Spleen (tissue), 11 donors: ENCODE data around the gene LAYN. TPM values are rescaled to one million over a fixed set of nuclear protein-coding genes. Genes with fewer than 3 reads are reported as not detected.

Source experiments
- DNase-seq: peaks from one replicate; pipeline ENCODE4 v3.0.0-alpha.2; 2020
- H3K27ac ChIP-seq, 8 donors: fragments of 200-600 bp; sonication (generic) in 7 of 8; 1 replicate in 4 of 8; 2 replicates in 4 of 8; pipeline versions ENCODE4 v1.5.0 to v1.8.0; 2016 to 2021; ENCODE audit warnings: inconsistent platforms in 4 of 8, mild to moderate bottlenecking in 4 of 8, moderate library complexity in 1 of 8
- H3K27me3 ChIP-seq, 7 donors: fragments of 200-600 bp; sonication (generic) in 6 of 7; replicated peaks in 1 of 7; 1 replicate in 4 of 7; 2 replicates in 3 of 7; pipeline versions ENCODE4 v1.5.0 to v1.8.0; 2016 to 2021; ENCODE audit warnings: inconsistent platforms in 3 of 7, mild to moderate bottlenecking in 1 of 7
- H3K36me3 ChIP-seq, 6 donors: fragments of 200-600 bp; sonication (generic) in 5 of 6; 1 replicate in 4 of 6; 2 replicates in 2 of 6; pipeline versions ENCODE4 v1.5.0 to v1.8.0; 2016 to 2021; ENCODE audit warnings: inconsistent platforms in 2 of 6
- H3K4me1 ChIP-seq, 6 donors: fragments of 200-600 bp; sonication (generic) in 5 of 6; 1 replicate in 3 of 6; 2 replicates in 3 of 6; pipeline versions ENCODE4 v1.5.0 to v1.8.0; 2016 to 2021; ENCODE audit warnings: inconsistent platforms in 3 of 6
- H3K4me3 ChIP-seq, 8 donors: fragments of 200-600 bp; sonication (generic) in 7 of 8; 1 replicate in 4 of 8; 2 replicates in 4 of 8; pipeline versions ENCODE4 v1.5.0 to v1.8.0; 2016 to 2021; ENCODE audit warnings: inconsistent platforms in 4 of 8, mild to moderate bottlenecking in 4 of 8, moderate library complexity in 2 of 8
- H3K9me3 ChIP-seq, 8 donors: fragments of 200-600 bp; sonication (generic) in 7 of 8; 1 replicate in 4 of 8; 2 replicates in 4 of 8; pipeline versions ENCODE4 v1.5.0 to v1.8.0; 2016 to 2021; ENCODE audit warnings: inconsistent platforms in 4 of 8
- CTCF ChIP-seq, 11 experiments: fragments of 200-600 bp in 7 of 11; fragments of 450-650 bp in 4 of 11; sonication (generic) in 4 of 11; IDR thresholded peaks in 8 of 11; conservative IDR thresholded peaks in 3 of 11; 1 replicate in 7 of 11; 2 replicates in 4 of 11; pipeline versions ENCODE4 v1.4.0 to v1.8.0; 2016 to 2021; ENCODE audit warnings: antibody characterized with exemption in 11 of 11, inconsistent platforms in 4 of 11, mild to moderate bottlenecking in 1 of 11
- POLR2A ChIP-seq, 3 donors: fragments of 450-650 bp; IDR thresholded peaks; one replicate each; pipeline ENCODE4 v1.5.1; 2017; ENCODE audit warnings: antibody characterized with exemption in 3 of 3, mild to moderate bottlenecking in 1 of 3
- POLR2AphosphoS5 ChIP-seq, 3 donors: sonication (generic); formaldehyde crosslinking; IDR thresholded peaks; one replicate each; pipeline ENCODE4 v1.5.1; 2017; ENCODE audit warnings: antibody characterized with exemption in 3 of 3
- WGBS, 5 donors: extraction: QIAGEN DNeasy Blood & Tissue Kit in 3 of 5; methylation state at CpG; one replicate each; pipeline versions ENCODE4 v1.1.5 to v1.1.7; 2013 to 2018; 5-methylcytosine and 5-hydroxymethylcytosine counted together
- intact Hi-C: fragments of 100-400 bp; cut with DNase I; formaldehyde crosslinking; loops from one replicate; pipeline ENCODE4 v1.15.0; 2023; ENCODE audit warnings: low total_unique reads
- polyA plus RNA-seq, 3 donors: library from polyadenylated mRNA; stranded (reverse); fragments of 200-250 nt; gene quantifications; one replicate each; pipeline ENCODE4 v1.2.1, GENCODE V29; 2013
- total RNA-seq, 7 donors: library from RNA; depleted of rRNA in 3 of 7; stranded (reverse); fragments of >200 nt in 3 of 7; fragmentation: NEBNext Ultra II Directional in 4 of 7; extraction: Animal tissue kit (Norgen Biotek cat#: 25700) in 4 of 7; gene quantifications; one replicate each; pipeline versions ENCODE4 v1.1.0 to v1.2.1, GENCODE V29; 2016 to 2021
- donor health status: healthy with polysubstance abuse.
- donor health status: DM: no; HTN: no; CAD: no; lungs with moderate emphysema.
- donor health status: DM: no; HTN: no; CAD: no.
- donor health status: Bipolar disorder and iron deficiency.
- donor health status: healthy.
- donor health status: DM: no; HTN: no; CAD: no.
- donor health status: DM: yes; HTN: yes; CAD: no.

The LAYN gene
- total and polyA plus RNA-seq, 10 donors: 3.1 to 14.7 (median 10.0) TPM

DNA sequence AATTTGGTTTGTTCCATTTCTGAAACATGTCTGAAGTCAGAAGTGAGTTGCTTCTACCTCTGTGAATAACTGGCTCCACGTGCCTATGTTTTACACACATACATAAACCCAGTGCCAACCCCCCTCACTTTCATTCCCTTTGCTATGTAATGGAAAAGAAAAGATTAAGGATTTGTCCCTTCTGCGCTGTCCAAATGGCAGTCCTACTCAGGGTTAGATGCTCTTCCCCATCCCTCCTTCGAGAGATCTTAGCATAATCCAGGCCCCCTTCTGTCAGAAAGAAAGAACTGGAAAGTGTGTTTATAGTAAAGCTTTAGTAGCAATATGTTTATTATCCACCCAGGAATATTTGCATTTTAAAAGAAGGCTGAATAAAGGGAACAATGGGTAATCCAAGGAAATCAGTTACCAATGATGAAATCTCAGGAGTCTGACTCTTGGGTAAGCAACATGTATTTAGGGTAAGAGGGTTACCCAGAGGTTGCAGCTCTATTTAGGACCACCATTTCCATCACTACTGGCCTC, 3.1 kb upstream of the LAYN start:
- Histone ChIP-seq H3K36me3 (no peaks in the 10 kb centered on the region), H3K27ac (no peak overlapping the region), H3K27me3 (peaks cover 0 to 56% (median 22%) of the 10 kb centered on the region in 7 donors), H3K4me3 (no peak overlapping the region), H3K4me1 (peaks cover 0 to 33% (median 28%) of the 10 kb centered on the region in 6 donors), H3K9me3 (no peaks in the 10 kb centered on the region)
- intact Hi-C loops: no loop called here
- 79 to 92% (median 85%) methylated on average over 3 of the region's 3 CpGs for whole genome bisulfite sequencing, 5 donors
- TF ChIP-seq POLR2A (IDR thresholded peaks at IDR 0.05) (no peak), CTCF (IDR thresholded peaks at IDR 0.05 in 8 of 11, conservative IDR thresholded peaks at IDR 0.05 in 3 of 11) (no peak), POLR2AphosphoS5 (IDR thresholded peaks at IDR 0.05) (no peak)
- DNase-seq: no peak

DNA sequence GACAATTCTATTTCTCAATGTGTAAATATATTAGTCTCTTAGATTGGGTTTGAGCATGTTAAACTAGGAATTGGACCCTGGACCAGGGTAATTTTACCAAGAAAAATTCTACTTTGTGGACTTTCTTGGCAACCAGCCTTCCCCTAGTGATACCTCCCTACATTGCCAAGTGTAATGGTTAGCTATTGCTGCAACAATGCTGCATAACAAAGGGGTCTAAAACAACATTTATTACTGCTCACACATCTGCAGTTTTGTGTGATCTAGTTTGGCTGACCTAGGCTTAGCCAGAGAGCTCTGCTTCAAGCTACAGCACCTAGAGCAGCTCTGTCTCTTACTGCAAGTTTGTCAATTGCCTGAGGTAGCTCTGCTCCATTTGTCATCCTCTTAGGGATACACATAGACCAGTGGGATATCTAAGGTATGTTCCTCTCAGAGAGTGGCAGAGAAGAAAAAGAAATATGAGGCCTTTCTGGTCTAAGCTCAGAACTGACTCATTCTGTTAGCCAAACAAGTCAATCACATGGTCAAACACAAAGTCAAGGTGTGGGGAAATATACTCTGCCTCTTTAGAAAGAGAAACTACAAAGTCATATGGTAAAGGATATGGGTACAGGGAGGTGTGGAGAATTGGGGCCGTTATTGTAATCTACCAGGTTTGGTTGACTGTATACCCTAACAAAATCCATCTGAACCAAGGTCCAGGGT, 2.0 kb upstream of the LAYN start:
- Histone ChIP-seq H3K36me3 (no peaks in the 10 kb centered on the region), H3K9me3 (no peaks in the 10 kb centered on the region), H3K27ac (no peak overlapping the region), H3K4me3 (no peak overlapping the region), H3K27me3 (peaks cover 0 to 65% (median 22%) of the 10 kb centered on the region in 7 donors), H3K4me1 (peaks cover 0 to 39% (median 28%) of the 10 kb centered on the region in 6 donors)
- intact Hi-C loops: no loop called here
- 68 to 88% (median 79%) methylated on average over 1 of the region's 1 CpG for WGBS, 5 donors
- TF ChIP-seq POLR2A (IDR thresholded peaks at IDR 0.05): no peak
- no peak for TF ChIP-seq POLR2AphosphoS5 (IDR thresholded peaks at IDR 0.05)
- TF ChIP-seq CTCF (IDR thresholded peaks at IDR 0.05 in 8 of 11, conservative IDR thresholded peaks at IDR 0.05 in 3 of 11): no peak
- DNase-seq: no peak

DNA sequence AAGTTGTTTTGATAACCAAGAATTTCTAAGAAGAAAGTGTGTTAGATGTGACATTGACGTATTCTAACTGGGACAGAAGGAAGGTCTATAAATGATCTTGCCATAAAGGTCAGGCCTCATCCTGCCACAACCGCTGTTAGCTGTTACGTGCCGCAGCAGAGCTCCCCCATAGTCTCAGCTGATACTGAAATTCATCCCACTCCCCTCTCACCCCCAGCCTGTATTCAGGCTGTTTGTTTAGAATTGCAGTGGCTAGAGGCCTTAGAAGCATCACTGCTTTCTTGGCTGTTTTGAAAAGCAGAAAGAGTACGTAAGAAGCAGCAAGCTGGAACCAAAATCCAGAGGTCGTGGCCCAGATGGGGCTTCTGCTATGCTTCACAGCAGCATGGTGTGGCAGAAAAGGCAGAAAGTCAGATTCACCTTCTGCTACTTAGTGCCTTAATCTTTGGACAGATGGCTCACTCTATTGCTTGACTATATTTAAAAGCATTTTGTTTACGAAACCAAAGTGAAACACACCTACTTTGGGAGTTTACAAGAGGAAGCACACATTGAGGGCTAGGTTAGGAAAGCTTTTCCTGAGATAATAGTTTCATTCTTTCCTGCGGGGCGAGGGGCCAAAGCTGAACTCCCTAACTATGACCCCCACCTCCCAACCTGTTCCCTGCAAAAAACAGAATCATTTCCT, 950 bp upstream of the LAYN start:
- Histone ChIP-seq H3K4me3 (peak overlapping the region in 5 of 8 donors; percentile 47 to 79 (median 53)), H3K4me1 (peaks cover 0 to 39% (median 28%) of the 10 kb centered on the region in 6 donors), H3K9me3 (no peaks in the 10 kb centered on the region), H3K27ac (peak overlapping the region in 2 of 8 donors; percentile 78 to 85), H3K36me3 (no peaks in the 10 kb centered on the region), H3K27me3 (peaks cover 0 to 65% (median 22%) of the 10 kb centered on the region in 7 donors)
- 65 to 77% (median 76%) methylated on average over 9 of the region's 9 CpGs for WGBS, 5 donors
- intact Hi-C loops: no loop called here
- DNase-seq: no peak
- TF ChIP-seq CTCF (IDR thresholded peaks at IDR 0.05 in 8 of 11, conservative IDR thresholded peaks at IDR 0.05 in 3 of 11): no peak
- TF ChIP-seq POLR2AphosphoS5 (IDR thresholded peaks at IDR 0.05): no peak
- TF ChIP-seq POLR2A (IDR thresholded peaks at IDR 0.05): no peak

DNA sequence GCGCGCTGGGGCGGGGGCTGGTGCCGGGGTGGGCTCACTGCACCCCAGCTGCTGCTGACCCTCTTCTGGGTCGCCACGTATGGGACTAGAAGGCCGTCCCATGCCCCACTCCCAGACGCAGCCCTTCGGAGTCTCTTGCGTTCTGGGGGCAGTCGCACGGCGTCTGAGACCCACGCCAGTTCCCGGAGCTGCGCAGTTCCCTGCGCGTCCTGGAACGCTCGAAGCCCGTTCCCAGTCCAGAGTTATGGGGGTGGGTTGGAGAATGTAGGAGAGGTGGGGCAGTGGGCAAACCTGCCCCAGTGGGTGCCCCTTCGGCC, 375 bp downstream of the LAYN start:
- peaks cover 0 to 39% (median 28%) of the 10 kb centered on the region in 6 donors for H3K4me1 ChIP-seq
- peaks cover 0 to 54% (median 22%) of the 10 kb centered on the region in 7 donors for H3K27me3 ChIP-seq
- no peak for DNase-seq
- WGBS, 5 donors: 1 to 10% (median 2%) methylated on average over 6 to 22 of the region's 22 CpGs
- H3K9me3 ChIP-seq: no peaks in the 10 kb centered on the region
- peak overlapping the region; percentile 55 to 85 (median 79) for H3K27ac ChIP-seq
- no peak for TF ChIP-seq POLR2AphosphoS5 (IDR thresholded peaks at IDR 0.05)
- TF ChIP-seq CTCF (IDR thresholded peaks at IDR 0.05 in 8 of 11, conservative IDR thresholded peaks at IDR 0.05 in 3 of 11): no peak
- TF ChIP-seq POLR2A (IDR thresholded peaks at IDR 0.05): no peak
- intact Hi-C loops: no loop called here
- H3K36me3 ChIP-seq: peaks cover 0 to 8% (median 0%) of the 10 kb centered on the region in 6 donors
- H3K4me3 ChIP-seq: peak overlapping the region; percentile 31 to 79 (median 52)
